Activated naive CD4-positive, alpha-beta T cell treated with anti-CD3 and anti-CD28 coated beads, Interleukin-2, amount 50 U/mL, for 72 hours (primary cell): ENCODE data around the gene ERC2. TPM values are rescaled to one million over a fixed set of nuclear protein-coding genes. Genes with fewer than 3 reads are reported as not detected.

ENCODE experiments used
- ATAC-seq, 2 donors: fragments of 150-1000 bp; cut with Tn5 transposase; 2 replicates each; pipeline ENCODE4 v1.10.0; 2021; ENCODE audit warnings: mild to moderate bottlenecking in 2 of 2, moderate library complexity in 2 of 2
- DNase-seq, 2 donors: peaks; one replicate each; pipeline ENCODE4 v3.0.0; 2021 to 2022; ENCODE audit warnings: low spot score in 2 of 2
- H3K27ac Mint-ChIP-seq, 2 donors: one replicate each; pipeline ENCODE4 v1.8.0; 2022; ENCODE audit warnings: mild to moderate bottlenecking in 2 of 2, mixed read lengths in 2 of 2
- H3K36me3 Mint-ChIP-seq, 2 donors: one replicate each; pipeline ENCODE4 v1.8.0; 2022; ENCODE audit warnings: mixed read lengths in 2 of 2
- H3K9me3 Mint-ChIP-seq, 2 donors: one replicate each; pipeline ENCODE4 v1.8.0; 2022; ENCODE audit warnings: mixed read lengths in 2 of 2
- total RNA-seq, 2 donors: library from RNA; stranded (reverse); gene quantifications; one replicate each; pipeline ENCODE4 v1.2.3, GENCODE V29; 2022

The ERC2 gene
- total RNA-seq, 2 donors from 2014 or later, result 0.58 TPM; not detected in 1

- DNase-seq, result no peak
- no peaks in the 10 kb centered on the region for H3K9me3 Mint-ChIP-seq
- H3K27ac Mint-ChIP-seq, result no peak overlapping the region
- H3K36me3 Mint-ChIP-seq, result no peaks in the 10 kb centered on the region
- ATAC-seq, result no peak
Observed at GRCh38 chr3:55742022-55742831, 726.0 kb downstream of the ERC2 start.

DNA sequence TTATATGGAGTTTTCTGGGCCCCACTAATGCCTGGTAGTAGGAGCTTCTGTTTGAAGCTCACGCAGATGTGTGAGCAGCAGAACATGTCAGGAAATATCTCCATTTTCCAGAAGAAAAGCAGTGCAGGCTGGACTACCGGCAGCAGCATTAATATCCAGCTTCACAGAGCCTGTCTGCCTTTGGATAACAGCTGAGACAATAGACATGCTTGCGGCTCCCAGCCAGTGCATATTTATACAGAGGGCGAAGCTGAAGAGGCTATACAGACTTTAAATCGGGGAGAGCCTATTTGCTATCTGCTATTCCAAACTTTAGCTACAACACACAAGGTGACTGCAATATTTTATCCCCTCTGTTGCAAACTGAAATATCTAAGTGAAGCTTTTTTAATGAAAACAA is 731.1 kb downstream of the ERC2 start:
- DNase-seq, result no peak
- H3K36me3 Mint-ChIP-seq, result no peaks in the 10 kb centered on the region

GRCh38 chr3:55735976-55736375 is 732.3 kb downstream of the ERC2 start:
- ATAC-seq, result no peak
- H3K9me3 Mint-ChIP-seq, result peaks cover 3 to 5% of the 10 kb centered on the region in 2 donors
- H3K27ac Mint-ChIP-seq, result no peak overlapping the region
- no peaks in the 10 kb centered on the region for H3K36me3 Mint-ChIP-seq
- no peak for DNase-seq

More for the DNA sequence above, 731.1 kb downstream of the ERC2 start:
- Mint-ChIP-seq H3K9me3 (peaks cover 3 to 5% of the 10 kb centered on the region in 2 donors), H3K27ac (no peak overlapping the region)
- ATAC-seq, result no peak

DNA sequence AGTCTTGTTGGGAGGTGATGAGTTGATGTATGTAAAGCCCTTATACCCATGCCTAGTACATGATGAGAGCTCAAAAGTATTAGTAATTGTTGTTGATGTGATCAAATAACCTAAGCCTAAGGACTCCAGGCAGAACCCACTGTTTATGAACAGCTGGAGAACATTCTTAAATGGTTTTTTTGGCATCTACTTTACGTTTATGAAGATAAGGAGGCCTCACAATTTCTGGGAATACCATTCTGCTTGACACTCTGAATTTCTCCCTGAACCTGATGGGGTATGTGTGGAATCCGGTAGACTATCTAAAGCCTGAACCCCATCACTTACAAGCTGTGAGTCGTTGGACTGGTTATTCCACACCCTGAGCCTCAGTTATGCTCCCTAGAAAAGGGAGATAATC is 736.5 kb downstream of the ERC2 start:
- peaks cover 3 to 5% of the 10 kb centered on the region in 2 donors for H3K9me3 Mint-ChIP-seq

GRCh38 chr3:55729546-55729945 is 738.7 kb downstream of the ERC2 start:
- peaks cover 3 to 5% of the 10 kb centered on the region in 2 donors for H3K9me3 Mint-ChIP-seq
- no peaks in the 10 kb centered on the region for H3K36me3 Mint-ChIP-seq
- ATAC-seq (no peak), DNase-seq (no peak)
- H3K27ac Mint-ChIP-seq, result no peak overlapping the region

More for the DNA sequence above, 736.5 kb downstream of the ERC2 start:
- DNase-seq, result no peak
- ATAC-seq, result no peak
- no peak overlapping the region for H3K27ac Mint-ChIP-seq
- H3K36me3 Mint-ChIP-seq, result no peaks in the 10 kb centered on the region

DNA sequence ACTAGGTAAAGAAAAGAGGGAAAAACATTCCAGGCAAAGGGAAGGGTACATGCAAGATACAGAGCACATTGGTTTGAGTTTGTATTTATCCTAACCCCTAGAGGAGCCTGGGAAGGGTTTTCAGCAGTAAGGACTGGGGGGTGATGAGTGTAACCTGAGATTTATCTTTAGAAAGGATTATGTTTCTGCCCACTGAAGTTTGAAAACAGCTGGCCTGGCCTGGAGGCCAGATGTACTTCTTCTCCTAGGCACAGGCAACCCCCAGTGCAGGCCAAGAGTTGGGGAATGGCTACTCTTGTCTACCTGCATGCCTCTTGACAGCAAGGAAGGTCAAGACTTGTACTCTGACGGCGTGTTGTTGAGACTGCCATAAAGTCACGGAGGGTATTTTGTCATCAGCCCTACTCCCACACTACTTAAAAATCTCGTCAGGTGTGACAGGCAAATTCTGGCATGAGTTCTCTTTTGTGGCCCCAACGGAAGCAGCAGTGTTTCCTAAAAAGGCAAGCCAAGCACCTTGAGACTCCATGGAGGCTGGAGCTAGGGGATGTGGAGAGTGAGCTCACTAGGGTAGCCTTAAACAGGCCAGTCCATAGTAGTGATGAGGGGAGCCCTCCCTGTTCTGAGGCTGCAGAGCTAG is 739.7 kb downstream of the ERC2 start:
- Mint-ChIP-seq H3K36me3 (no peaks in the 10 kb centered on the region), H3K27ac (no peak overlapping the region), H3K9me3 (peaks cover 0 to 5% of the 10 kb centered on the region in 2 donors)
- DNase-seq (no peak), ATAC-seq (no peak)

DNA sequence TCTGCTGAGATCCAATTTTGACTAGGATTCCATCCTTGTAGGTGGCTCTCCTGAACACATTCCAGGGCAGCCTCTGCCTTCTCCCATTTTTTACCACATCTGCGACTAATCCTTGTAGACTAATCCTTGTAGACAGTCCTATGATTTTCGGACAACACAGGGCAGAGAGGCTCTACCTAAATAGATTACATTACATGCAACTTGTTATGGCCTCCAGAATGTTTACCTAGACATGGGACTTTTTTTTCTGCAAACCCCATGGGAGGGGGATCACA is 741.8 kb downstream of the ERC2 start:
- Mint-ChIP-seq H3K36me3 (no peaks in the 10 kb centered on the region), H3K27ac (no peak overlapping the region), H3K9me3 (no peaks in the 10 kb centered on the region)
- ATAC-seq, result no peak
- no peak for DNase-seq

GRCh38 chr3:55725681-55726500 is 742.4 kb downstream of the ERC2 start:
- H3K36me3 Mint-ChIP-seq, result no peaks in the 10 kb centered on the region
- ATAC-seq (no peak), DNase-seq (no peak)
- no peak overlapping the region for H3K27ac Mint-ChIP-seq
- no peaks in the 10 kb centered on the region for H3K9me3 Mint-ChIP-seq

GRCh38 chr3:55724821-55725220 is 743.4 kb downstream of the ERC2 start:
- no peaks in the 10 kb centered on the region for H3K36me3 Mint-ChIP-seq
- ATAC-seq, result no peak
- H3K27ac Mint-ChIP-seq, result no peak overlapping the region
- H3K9me3 Mint-ChIP-seq, result no peaks in the 10 kb centered on the region
- no peak for DNase-seq

DNA sequence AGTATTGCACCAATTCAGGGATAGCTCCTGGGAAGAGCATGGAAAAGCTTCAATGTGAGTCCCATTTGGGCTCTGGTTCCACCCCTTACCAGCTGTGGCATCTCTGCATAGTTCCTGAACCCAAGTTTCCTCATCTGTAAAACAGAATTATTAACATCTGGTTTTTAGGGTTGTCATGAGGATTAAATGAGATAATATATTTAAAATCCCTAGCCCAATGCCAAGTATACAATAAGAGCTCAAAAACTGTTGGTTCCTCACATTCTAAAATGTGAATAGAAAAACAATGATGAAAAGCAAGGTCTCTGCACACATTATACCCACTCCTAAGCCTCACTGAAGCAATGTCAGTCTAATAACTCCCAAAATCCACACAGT is 743.9 kb downstream of the ERC2 start:
- no peak for DNase-seq
- no peak for ATAC-seq
- Mint-ChIP-seq H3K9me3 (no peaks in the 10 kb centered on the region), H3K27ac (no peak overlapping the region), H3K36me3 (no peaks in the 10 kb centered on the region)

- Mint-ChIP-seq H3K27ac (no peak overlapping the region), H3K9me3 (no peaks in the 10 kb centered on the region)
Observed at GRCh38 chr3:55723653-55724406, 744.4 kb downstream of the ERC2 start.

DNA sequence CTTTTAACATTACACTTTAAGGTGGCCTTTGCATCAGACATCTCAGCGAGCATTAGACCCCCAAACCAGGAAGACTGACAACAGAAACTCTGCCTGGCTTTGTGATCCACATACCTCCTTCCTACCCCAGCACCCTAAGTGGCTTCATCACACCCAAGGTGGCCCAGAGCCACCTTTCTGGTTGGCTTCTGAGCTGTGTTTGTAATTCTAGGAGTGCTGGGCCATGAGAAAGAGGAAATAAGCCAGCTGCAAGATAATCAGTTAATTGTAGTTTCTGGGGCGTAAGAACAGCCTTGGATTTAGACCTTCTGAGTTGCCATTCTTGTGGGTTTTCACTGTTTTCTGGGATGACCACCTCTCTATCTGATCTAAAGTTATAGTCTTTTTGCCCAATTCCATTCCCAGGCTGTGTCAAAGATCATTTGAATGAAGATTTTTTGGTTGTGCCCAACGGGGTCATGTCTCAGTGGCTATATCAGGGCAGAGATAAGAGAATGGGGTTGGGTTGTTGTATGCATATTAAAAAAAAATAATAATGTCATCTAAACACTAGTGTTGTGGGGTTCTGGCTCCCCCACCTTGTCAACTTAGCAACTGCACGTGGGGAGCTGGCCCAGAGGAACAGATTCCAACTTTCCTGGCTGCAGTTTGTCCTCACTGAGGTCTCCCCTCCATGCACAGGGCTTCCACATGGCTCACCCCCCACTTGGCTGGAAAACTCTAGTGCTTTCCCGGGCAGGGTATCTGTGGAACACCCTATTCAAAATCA is 746.4 kb downstream of the ERC2 start:
- Mint-ChIP-seq H3K9me3 (no peaks in the 10 kb centered on the region), H3K27ac (no peak overlapping the region), H3K36me3 (no peaks in the 10 kb centered on the region)
- no peak for DNase-seq
- no peak for ATAC-seq

More at GRCh38 chr3:55723653-55724406, 744.4 kb downstream of the ERC2 start:
- no peaks in the 10 kb centered on the region for H3K36me3 Mint-ChIP-seq
- ATAC-seq (no peak), DNase-seq (no peak)

DNA sequence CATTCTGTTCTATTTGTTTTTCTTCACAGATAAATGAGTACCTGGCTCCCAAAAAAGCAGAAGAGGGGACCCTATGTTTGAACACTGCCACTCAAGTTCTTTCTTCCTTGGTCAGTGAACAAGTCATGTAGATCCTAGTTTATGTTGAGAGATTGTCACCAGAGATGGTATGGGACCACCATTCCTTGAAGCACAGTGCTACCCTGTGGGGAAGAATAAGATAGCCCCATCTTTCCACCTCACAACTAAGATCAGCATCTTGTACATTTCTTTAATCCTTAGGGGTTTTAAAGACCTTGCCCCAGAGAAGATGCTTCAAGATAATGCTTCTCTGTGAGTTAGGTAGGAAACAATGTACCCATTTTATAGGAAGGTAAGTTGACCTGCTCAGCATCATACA is 747.7 kb downstream of the ERC2 start:
- no peaks in the 10 kb centered on the region for H3K9me3 Mint-ChIP-seq
- no peaks in the 10 kb centered on the region for H3K36me3 Mint-ChIP-seq
- H3K27ac Mint-ChIP-seq, result no peak overlapping the region
- ATAC-seq, result no peak
- DNase-seq, result no peak

DNA sequence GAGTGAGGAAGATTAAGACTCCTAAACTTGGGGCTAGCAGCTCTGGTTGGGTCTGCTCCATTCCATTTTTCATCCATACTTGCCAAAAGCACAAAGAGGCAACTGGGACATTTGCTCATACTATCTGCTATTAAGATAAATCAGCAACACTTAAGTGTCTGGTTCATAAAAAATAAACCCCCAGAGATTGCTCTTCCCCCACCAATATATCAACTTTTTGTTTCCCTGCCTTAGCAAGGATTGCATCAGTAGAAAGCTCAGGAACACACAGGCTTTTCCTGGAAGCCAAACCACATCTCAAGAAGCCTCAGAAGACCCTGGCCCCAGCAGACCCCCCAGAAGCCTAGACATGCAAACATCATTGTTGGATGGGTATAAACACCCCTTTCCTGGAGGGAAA is 748.8 kb downstream of the ERC2 start:
- Mint-ChIP-seq H3K27ac (no peak overlapping the region), H3K36me3 (no peaks in the 10 kb centered on the region), H3K9me3 (no peaks in the 10 kb centered on the region)
- no peak for DNase-seq
- no peak for ATAC-seq

DNA sequence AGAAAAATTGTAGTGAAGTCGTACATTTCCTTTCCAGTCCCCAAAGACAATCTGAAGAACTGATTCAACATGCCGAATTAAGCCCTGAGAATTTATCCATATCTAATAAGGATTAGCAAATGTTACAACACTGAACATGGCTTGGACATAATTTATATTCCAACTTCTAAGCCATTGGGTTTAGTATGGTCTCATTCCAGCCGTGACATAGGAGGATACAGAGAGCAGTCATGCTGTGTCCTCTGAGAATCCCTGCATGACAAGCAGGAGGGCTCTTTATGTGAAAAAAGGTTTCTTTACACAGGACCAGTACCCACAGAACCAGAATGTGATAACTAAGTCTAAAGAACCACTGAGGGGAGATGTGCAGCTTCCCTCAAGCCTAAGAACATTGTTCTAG is 749.3 kb downstream of the ERC2 start:
- DNase-seq (no peak), ATAC-seq (no peak)
- H3K9me3 Mint-ChIP-seq, result no peaks in the 10 kb centered on the region
- H3K36me3 Mint-ChIP-seq, result no peaks in the 10 kb centered on the region
- no peak overlapping the region for H3K27ac Mint-ChIP-seq

DNA sequence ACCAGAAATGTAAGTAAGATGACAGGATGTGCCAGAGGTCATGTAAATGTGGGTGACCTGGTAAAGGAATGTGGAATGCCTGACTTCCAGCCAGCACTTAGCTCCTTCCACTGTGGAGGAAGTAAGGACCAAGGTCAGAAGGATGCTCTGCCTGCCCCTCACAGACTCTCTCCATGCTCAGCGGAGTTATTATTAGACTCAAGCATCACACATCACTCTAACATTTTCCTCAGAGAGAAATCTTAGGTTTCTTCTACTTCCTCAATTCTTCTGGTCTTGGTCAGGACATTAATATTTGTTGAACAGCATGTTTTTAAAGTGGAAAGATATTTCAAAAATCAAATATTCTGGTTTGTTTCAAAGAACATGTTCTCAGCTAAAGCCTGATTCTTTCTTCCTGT is 749.7 kb downstream of the ERC2 start:
- Mint-ChIP-seq H3K9me3 (no peaks in the 10 kb centered on the region), H3K36me3 (no peaks in the 10 kb centered on the region), H3K27ac (no peak overlapping the region)
- DNase-seq (no peak), ATAC-seq (no peak)
